OCI-M2 (cell line): ENCODE results near the gene ARPC5.
"Not testable (repeated sequence)": the region's sequence is repeated elsewhere in the genome, so short reads cannot be mapped to it uniquely, and the experiment has no call there.

ENCODE experiments used
- DNase-seq: peaks from one replicate; lab custom pipeline; 2025; ENCODE audit not compliant: unreplicated experiment; lab: John Stamatoyannopoulos, UW

ARPC5 gene

DNA sequence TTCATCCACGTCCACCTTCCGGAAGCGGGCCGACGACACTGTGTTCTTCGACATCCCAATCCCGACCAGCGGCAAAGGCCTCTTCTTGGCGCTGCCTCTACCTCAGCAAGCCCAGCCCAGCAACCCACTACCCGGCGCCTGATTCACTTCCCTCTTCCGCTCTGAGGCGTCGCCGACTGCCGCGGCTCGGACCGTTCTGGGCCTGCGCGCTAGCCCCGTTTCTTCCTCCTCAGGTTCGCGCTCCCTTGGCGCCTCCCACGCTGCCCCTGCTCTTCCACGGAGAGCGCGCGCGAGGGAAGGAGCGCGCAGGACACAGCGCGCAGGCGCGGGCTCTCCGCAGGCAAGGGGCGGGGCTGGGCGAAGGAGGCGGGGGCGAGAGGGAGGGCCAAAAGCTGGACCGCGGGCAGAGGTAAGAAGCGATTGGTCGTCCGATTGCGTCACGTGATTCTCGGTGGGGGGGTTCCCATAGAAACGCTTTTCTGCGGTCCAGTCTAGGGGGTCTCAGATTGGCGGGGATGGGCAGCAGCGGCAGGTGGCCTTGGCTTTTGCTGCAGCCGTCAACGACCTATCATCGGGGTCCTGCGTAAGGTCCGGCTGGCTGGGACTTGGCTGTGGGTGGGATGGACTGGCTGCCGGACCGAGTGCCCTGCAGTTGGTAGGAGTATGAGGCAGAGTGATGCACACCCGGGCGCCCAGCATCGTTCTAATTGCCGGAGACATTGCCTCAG is at the start of gene ARPC5:
Gene ARPC5, minus strand, starts transcription at position 178 of the 728 bp plus-strand sequence. Its CDS starts 124 bp downstream, at position 54.
- peak; percentile 89 for DNase-seq

GRCh38 chr1:183685112-183685713 is 49.6 kb upstream of the ARPC5 start:
- DNase-seq = no peak

DNA sequence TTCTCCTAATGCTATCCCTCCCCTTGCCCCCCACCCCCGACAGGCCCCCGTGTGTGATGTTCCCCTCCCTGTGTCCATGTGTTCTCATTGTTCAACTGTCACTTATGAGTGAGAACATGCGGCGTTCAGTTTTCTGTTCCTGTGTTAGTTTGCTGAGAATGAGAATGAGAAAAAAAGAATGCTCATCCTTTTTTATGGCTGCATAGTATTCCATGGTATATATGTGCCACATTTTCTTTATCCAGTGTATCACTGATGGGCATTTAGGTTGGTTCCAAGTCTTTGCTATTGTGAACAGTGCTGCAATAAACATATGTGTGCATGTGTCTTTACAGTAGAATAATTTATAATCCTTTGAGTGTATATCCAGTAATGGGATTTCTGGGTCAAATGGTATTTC is 43.8 kb upstream of the ARPC5 start:
- not testable (repeated sequence) for DNase-seq

DNA sequence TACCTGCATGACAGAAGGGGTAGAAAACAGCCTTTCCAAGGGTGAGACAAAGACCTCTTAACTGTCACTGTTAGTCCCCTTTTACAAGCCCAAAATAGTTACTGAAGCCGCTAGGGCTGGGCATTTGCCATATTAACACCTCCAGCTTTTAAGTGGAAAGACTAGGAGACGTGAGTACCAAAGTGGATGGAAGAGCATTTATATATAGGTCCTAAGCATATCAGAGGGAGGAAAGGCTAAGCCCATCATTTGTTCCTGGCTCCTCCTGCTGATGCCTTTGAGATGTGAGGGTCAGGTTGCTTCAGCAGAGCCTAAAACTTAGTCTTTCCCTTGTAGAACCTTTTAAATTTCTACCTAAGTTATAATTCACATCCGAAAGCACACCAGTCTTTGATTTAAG is 43.2 kb upstream of the ARPC5 start:
- no peak for DNase-seq

GRCh38 chr1:183676586-183677189 is 41.1 kb upstream of the ARPC5 start:
- DNase-seq = no peak

DNA sequence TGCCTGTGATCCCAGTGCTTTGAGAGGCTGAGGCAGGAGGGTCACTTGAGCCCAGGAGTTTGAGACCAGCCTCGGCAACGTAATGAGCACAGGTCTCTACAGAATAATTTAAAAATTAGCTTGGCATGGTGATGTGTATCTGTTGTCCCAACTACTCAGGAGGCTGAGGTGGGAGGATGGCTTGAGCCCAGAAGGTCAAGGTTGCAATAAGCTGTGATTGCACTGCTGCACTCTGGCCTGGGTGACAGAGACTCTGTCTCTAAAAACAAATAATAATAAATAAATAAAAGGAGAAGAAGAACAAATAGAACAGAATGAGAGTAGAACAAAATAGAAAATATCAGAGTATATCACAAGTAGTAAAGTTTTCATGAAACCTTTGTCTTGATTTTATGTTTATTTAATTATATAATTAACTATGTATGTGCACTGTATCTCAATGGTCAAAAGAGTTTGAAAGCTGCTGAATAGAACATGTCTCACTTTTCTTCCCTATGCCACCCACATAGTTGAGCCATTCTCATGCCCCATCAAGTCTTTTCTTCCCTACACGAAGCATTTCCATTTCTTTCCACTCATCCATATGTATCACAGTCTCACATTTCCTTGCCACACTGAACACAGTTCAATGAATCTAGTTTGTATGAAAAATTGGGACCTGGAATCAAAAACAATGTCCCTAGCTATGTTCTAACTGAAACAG is 40.5 kb upstream of the ARPC5 start:
- DNase-seq = no peak

DNA sequence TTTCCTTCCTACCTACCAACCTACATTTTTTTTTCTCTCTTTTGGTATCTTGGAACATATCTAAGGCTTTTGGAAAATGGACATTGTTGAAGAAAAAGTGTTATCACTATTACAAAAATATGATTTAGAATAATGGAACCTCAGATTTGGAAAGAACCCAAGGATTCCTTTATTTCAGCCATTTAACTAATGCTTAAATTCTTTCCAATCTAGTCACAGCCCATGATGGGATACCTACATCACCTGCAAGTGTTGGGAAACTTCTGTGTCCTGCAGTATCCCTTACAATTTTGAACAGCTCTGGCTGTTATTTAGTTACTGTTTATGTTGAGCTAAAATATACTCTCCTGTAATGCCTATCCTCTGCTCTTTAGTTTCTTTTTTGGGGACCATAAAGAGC is 39.8 kb upstream of the ARPC5 start:
- no peak for DNase-seq

DNA sequence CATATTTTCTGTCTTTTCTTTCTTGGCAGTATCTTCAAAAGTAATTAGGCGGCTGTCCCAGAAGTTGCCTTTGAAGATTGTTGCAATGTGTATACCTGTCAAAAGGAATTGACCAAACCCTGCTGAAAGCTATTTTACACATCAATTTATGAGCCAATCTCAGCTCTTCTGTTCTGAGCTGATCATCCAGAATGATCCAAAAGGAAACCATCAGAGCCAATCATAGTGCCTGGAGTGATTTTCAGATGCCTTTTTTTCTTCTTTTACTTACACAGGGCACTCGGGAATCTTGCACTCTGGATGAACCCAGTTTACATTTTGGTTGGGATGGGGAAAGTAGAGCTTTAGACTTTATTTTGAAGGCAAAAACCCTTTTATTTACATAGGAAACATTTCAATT is 39.3 kb upstream of the ARPC5 start:
- no peak for DNase-seq

DNA sequence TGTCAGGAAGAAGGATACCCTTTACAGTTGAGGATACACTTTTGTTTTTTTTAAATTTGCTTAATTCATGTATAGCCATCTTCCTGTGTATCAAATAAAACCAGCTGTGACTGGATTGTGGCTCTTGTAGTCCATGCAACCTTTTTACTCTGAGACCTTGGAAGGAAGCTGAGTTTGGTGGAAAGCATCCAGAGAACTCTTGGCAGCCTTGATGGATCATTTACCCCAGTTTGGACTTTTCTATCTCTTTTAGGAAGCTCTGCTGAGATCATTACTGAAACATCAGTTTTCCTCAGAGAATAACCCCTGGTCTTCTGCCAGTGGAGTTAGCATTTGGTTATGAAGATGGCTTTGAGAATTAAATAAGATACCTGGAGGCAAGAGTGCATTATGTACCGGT is 38.8 kb upstream of the ARPC5 start:
- DNase-seq = no peak

- no peak for DNase-seq
Observed at GRCh38 chr1:183673605-183674323, 38.2 kb upstream of the ARPC5 start.

DNA sequence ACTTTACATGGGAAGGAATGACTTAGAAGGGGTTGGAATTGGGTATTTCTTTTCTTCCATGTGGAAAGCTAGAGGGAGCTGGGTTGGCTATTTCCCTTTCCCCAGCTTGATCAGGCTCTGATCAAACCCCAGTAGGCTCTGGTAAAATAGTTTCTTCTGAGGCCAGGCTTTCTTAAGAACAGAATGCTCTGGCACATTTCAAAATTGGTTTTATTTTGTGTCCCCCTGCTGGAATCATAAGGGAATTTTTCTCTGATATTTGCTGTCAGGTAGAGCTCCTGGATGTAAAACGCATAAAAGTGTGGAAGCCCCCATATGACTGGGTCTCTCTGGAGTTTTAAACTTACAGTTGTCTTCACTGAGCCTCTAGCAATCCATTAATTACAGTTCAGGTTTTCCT is 34.6 kb upstream of the ARPC5 start:
- DNase-seq = no peak

DNA sequence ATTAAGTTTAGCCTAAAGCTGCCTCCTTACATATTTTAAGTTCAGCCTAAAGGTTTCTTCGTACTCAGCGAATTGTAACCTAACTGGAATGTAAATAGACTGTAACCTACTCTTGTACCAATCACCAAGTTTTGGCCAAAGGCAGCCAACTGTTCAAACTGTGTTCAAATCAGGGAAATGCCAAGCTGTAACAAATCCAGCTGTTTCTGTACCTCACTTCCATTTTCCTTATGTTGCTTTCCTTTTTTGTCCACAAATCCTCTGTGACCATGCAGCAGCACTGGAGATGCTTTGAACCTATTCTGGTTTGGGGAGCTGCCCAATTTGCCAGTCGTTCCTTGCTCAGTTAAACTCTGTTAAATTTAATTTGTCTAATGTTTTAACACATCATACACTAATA is 20.8 kb upstream of the ARPC5 start:
- no peak for DNase-seq

DNA sequence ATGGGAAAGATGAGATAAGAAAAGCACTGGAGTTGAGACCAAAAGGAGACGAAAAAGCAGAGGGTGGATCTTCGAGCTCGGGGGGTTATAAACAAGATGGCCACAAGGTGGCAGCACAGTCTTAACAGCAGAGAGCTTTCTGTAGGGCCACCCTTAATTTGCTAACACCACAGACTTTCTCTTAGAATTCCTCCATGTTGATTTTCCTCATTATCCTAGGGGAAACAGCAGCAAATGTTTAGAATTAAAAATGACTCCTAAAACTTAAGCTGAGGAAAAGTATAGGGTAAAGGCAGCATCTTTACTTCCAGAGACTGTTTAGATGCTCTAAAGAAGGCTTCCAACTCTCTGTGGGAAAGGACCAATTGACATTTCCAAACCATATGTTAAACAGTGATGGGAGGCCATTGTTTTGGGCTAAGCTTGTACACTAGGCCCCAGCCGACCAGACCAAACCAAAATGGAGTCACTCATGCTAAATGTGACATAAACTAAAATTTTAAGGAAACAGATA is 20.0 kb upstream of the ARPC5 start:
- peak; percentile 27 for DNase-seq

- no peak for DNase-seq
Observed at GRCh38 chr1:183654706-183655105, 19.1 kb upstream of the ARPC5 start.

- no peak for DNase-seq
Observed at GRCh38 chr1:183653876-183654451, 18.4 kb upstream of the ARPC5 start.

- no peak for DNase-seq
Observed at GRCh38 chr1:183653462-183653794, 17.8 kb upstream of the ARPC5 start.

DNA sequence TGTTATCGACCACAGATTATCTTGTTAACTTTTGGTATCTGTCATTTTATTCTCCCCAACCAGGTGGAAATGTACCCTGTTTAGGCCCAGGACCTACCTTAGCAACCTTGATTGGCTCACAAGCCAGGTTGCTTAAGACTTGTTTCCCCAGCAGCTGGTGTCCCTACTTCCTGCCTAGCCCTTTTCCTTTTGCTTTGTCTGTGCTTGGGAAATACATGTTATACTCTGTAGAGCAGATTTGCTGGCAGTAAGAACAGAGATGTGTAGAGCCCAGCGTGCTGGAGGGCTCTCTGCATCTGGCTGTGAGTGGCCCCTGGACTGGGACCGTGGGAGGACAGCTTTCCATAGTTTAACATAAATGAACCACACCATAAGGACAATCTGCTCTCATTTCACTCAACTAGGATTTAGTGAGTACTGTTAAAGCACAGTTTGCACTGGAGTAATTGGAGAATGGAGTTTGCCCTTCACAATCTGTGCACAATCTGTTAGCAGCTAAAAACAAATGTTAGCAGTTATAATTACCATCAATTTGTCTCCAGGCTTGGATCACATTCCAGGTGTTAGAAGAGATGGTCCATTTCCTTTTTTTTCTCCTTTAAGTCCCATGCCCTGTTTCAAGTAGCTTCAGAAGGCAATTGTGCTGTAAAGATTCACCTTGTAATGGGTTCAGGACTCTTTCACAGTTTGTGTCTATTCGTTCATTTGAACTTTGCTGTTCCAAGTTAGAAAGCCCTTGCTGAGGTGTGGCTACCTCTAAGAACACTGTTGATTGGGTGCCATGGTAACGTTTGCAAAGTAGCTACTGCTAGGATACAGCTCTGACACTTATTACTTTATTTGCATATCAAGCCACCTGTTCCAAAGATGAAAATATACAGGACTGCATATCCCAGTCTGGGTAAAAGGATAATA is 17.2 kb upstream of the ARPC5 start, which contains the start of gene APOBEC4:
Gene APOBEC4, minus strand, starts transcription at position 770 of the 915 bp plus-strand sequence. CDS start 4,535 bp downstream, outside the sequence.
- DNase-seq = no peak

DNA sequence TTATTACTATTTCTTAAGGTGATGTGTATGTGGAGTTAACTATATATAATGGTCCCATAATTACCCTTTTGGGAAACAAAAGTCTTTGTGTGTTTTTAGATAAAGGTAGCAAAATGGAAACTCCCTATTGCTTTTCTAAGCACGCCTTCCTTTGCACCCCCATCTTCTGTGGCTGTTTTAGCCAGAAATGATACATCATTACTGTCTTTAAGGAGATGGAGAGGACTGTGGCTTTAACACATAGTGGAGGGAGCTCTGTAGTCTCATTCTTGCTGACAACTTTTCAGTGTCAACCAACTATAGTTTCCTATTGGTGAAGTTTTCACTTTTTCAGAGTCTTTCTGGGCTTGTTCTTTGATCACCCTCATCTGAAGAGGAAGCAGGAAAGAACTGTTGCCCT is 16.5 kb upstream of the ARPC5 start:
- no peak for DNase-seq

GRCh38 chr1:183651612-183652011 is 16.0 kb upstream of the ARPC5 start:
- DNase-seq = no peak

- no peak for DNase-seq
Observed at GRCh38 chr1:183648042-183648441, 12.5 kb upstream of the ARPC5 start.
